ENCODE measurements around the gene KIF3C.

The KIF3C gene

GRCh38 chr2:25957743-25958142 lies 24.6 kb downstream of the KIF3C start:
- peaks cover 0 to 5% of the 10 kb centered on the region in 2 donors for H3K4me1 ChIP-seq (ENCODE audit: control insufficient read depth in 1 of 2, insufficient read depth in 2 of 2, low read length in 2 of 2)
- no peaks in the 10 kb centered on the region for H3K27me3 ChIP-seq (ENCODE audit: low read depth, low read length)
- no peak overlapping the region for H3K27ac ChIP-seq (ENCODE audit: low read length)
- no peak overlapping the region for H3K4me3 ChIP-seq (ENCODE audit: low read depth in 1 of 2, low read length in 2 of 2)
- no peaks in the 10 kb centered on the region for H3K9me3 ChIP-seq (ENCODE audit: control insufficient read depth in 1 of 2, low read length in 2 of 2)
- no peaks in the 10 kb centered on the region for H3K36me3 ChIP-seq (ENCODE audit: control insufficient read depth in 1 of 2, insufficient read depth in 2 of 2, low read length in 2 of 2)

GRCh38 chr2:25955869-25956535 lies 26.3 kb downstream of the KIF3C start:
- H3K9me3 ChIP-seq (ENCODE audit: control insufficient read depth in 1 of 2, low read length in 2 of 2) = no peaks in the 10 kb centered on the region
- H3K27ac ChIP-seq (ENCODE audit: low read length) = no peak overlapping the region
- no peaks in the 10 kb centered on the region for H3K4me1 ChIP-seq (ENCODE audit: control insufficient read depth in 1 of 2, insufficient read depth in 2 of 2, low read length in 2 of 2)
- H3K36me3 ChIP-seq (ENCODE audit: control insufficient read depth in 1 of 2, insufficient read depth in 2 of 2, low read length in 2 of 2) = no peaks in the 10 kb centered on the region
- H3K27me3 ChIP-seq (ENCODE audit: low read depth, low read length) = no peaks in the 10 kb centered on the region
- no peak overlapping the region for H3K4me3 ChIP-seq (ENCODE audit: low read depth in 1 of 2, low read length in 2 of 2)

- Histone ChIP-seq H3K36me3 (ENCODE audit: control insufficient read depth in 1 of 2, insufficient read depth in 2 of 2, low read length in 2 of 2) (no peaks in the 10 kb centered on the region), H3K4me1 (ENCODE audit: control insufficient read depth in 1 of 2, insufficient read depth in 2 of 2, low read length in 2 of 2) (no peaks in the 10 kb centered on the region), H3K4me3 (ENCODE audit: low read depth in 1 of 2, low read length in 2 of 2) (no peak overlapping the region), H3K9me3 (ENCODE audit: control insufficient read depth in 1 of 2, low read length in 2 of 2) (no peaks in the 10 kb centered on the region), H3K27me3 (ENCODE audit: low read depth, low read length) (no peaks in the 10 kb centered on the region), H3K27ac (ENCODE audit: low read length) (no peak overlapping the region)
These were observed 27.3 kb downstream of the KIF3C start for GRCh38 chr2:25955036-25955435.

GRCh38 chr2:25954199-25954752 lies 28.0 kb downstream of the KIF3C start:
- Histone ChIP-seq H3K4me1 (ENCODE audit: control insufficient read depth in 1 of 2, insufficient read depth in 2 of 2, low read length in 2 of 2) (no peaks in the 10 kb centered on the region), H3K36me3 (ENCODE audit: control insufficient read depth in 1 of 2, insufficient read depth in 2 of 2, low read length in 2 of 2) (no peaks in the 10 kb centered on the region), H3K27ac (ENCODE audit: low read length) (no peak overlapping the region), H3K4me3 (ENCODE audit: low read depth in 1 of 2, low read length in 2 of 2) (no peak overlapping the region), H3K27me3 (ENCODE audit: low read depth, low read length) (no peaks in the 10 kb centered on the region), H3K9me3 (ENCODE audit: control insufficient read depth in 1 of 2, low read length in 2 of 2) (no peaks in the 10 kb centered on the region)

GRCh38 chr2:25951071-25951547 lies 31.2 kb downstream of the KIF3C start:
- Histone ChIP-seq H3K36me3 (ENCODE audit: control insufficient read depth in 1 of 2, insufficient read depth in 2 of 2, low read length in 2 of 2) (no peaks in the 10 kb centered on the region), H3K27me3 (ENCODE audit: low read depth, low read length) (no peaks in the 10 kb centered on the region), H3K9me3 (ENCODE audit: control insufficient read depth in 1 of 2, low read length in 2 of 2) (no peaks in the 10 kb centered on the region), H3K27ac (ENCODE audit: low read length) (no peak overlapping the region), H3K4me1 (ENCODE audit: control insufficient read depth in 1 of 2, insufficient read depth in 2 of 2, low read length in 2 of 2) (no peaks in the 10 kb centered on the region), H3K4me3 (ENCODE audit: low read depth in 1 of 2, low read length in 2 of 2) (no peak overlapping the region)

GRCh38 chr2:25948437-25948836 lies 33.9 kb downstream of the KIF3C start:
- no peaks in the 10 kb centered on the region for H3K9me3 ChIP-seq (ENCODE audit: control insufficient read depth in 1 of 2, low read length in 2 of 2)
- no peaks in the 10 kb centered on the region for H3K4me1 ChIP-seq (ENCODE audit: control insufficient read depth in 1 of 2, insufficient read depth in 2 of 2, low read length in 2 of 2)
- no peak overlapping the region for H3K4me3 ChIP-seq (ENCODE audit: low read depth in 1 of 2, low read length in 2 of 2)
- H3K36me3 ChIP-seq (ENCODE audit: control insufficient read depth in 1 of 2, insufficient read depth in 2 of 2, low read length in 2 of 2) = no peaks in the 10 kb centered on the region
- no peak overlapping the region for H3K27ac ChIP-seq (ENCODE audit: low read length)
- no peaks in the 10 kb centered on the region for H3K27me3 ChIP-seq (ENCODE audit: low read depth, low read length)

GRCh38 chr2:25941042-25941441 lies 41.3 kb downstream of the KIF3C start:
- H3K36me3 ChIP-seq (ENCODE audit: control insufficient read depth in 1 of 2, insufficient read depth in 2 of 2, low read length in 2 of 2) = peaks cover 0 to 6% of the 10 kb centered on the region in 2 donors
- H3K4me1 ChIP-seq (ENCODE audit: control insufficient read depth in 1 of 2, insufficient read depth in 2 of 2, low read length in 2 of 2) = peaks cover 0 to 3% of the 10 kb centered on the region in 2 donors
- H3K4me3 ChIP-seq (ENCODE audit: low read depth in 1 of 2, low read length in 2 of 2) = no peak overlapping the region
- no peaks in the 10 kb centered on the region for H3K27me3 ChIP-seq (ENCODE audit: low read depth, low read length)
- no peak overlapping the region for H3K27ac ChIP-seq (ENCODE audit: low read length)
- H3K9me3 ChIP-seq (ENCODE audit: control insufficient read depth in 1 of 2, low read length in 2 of 2) = no peaks in the 10 kb centered on the region

GRCh38 chr2:25939257-25939668 lies 43.0 kb downstream of the KIF3C start:
- no peaks in the 10 kb centered on the region for H3K9me3 ChIP-seq (ENCODE audit: control insufficient read depth in 1 of 2, low read length in 2 of 2)
- peaks cover 0 to 3% of the 10 kb centered on the region in 2 donors for H3K4me1 ChIP-seq (ENCODE audit: control insufficient read depth in 1 of 2, insufficient read depth in 2 of 2, low read length in 2 of 2)
- H3K27me3 ChIP-seq (ENCODE audit: low read depth, low read length) = no peaks in the 10 kb centered on the region
- H3K36me3 ChIP-seq (ENCODE audit: control insufficient read depth in 1 of 2, insufficient read depth in 2 of 2, low read length in 2 of 2) = peaks cover 0 to 6% of the 10 kb centered on the region in 2 donors
- H3K27ac ChIP-seq (ENCODE audit: low read length) = peak overlapping the region; percentile 73
- H3K4me3 ChIP-seq (ENCODE audit: low read depth in 1 of 2, low read length in 2 of 2) = no peak overlapping the region

- no peaks in the 10 kb centered on the region for H3K27me3 ChIP-seq (ENCODE audit: low read depth, low read length)
- peaks cover 0 to 11% of the 10 kb centered on the region in 2 donors for H3K36me3 ChIP-seq (ENCODE audit: control insufficient read depth in 1 of 2, insufficient read depth in 2 of 2, low read length in 2 of 2)
- no peak overlapping the region for H3K27ac ChIP-seq (ENCODE audit: low read length)
- peaks cover 0 to 3% of the 10 kb centered on the region in 2 donors for H3K4me1 ChIP-seq (ENCODE audit: control insufficient read depth in 1 of 2, insufficient read depth in 2 of 2, low read length in 2 of 2)
- H3K4me3 ChIP-seq (ENCODE audit: low read depth in 1 of 2, low read length in 2 of 2) = no peak overlapping the region
- H3K9me3 ChIP-seq (ENCODE audit: control insufficient read depth in 1 of 2, low read length in 2 of 2) = no peaks in the 10 kb centered on the region
These were observed 44.0 kb downstream of the KIF3C start for GRCh38 chr2:25938345-25938744.

GRCh38 chr2:25936889-25937545 lies 45.3 kb downstream of the KIF3C start:
- no peak overlapping the region for H3K27ac ChIP-seq (ENCODE audit: low read length)
- H3K9me3 ChIP-seq (ENCODE audit: control insufficient read depth in 1 of 2, low read length in 2 of 2) = no peaks in the 10 kb centered on the region
- peaks cover 0 to 3% of the 10 kb centered on the region in 2 donors for H3K4me1 ChIP-seq (ENCODE audit: control insufficient read depth in 1 of 2, insufficient read depth in 2 of 2, low read length in 2 of 2)
- H3K27me3 ChIP-seq (ENCODE audit: low read depth, low read length) = no peaks in the 10 kb centered on the region
- H3K36me3 ChIP-seq (ENCODE audit: control insufficient read depth in 1 of 2, insufficient read depth in 2 of 2, low read length in 2 of 2) = peaks cover 0 to 11% of the 10 kb centered on the region in 2 donors
- no peak overlapping the region for H3K4me3 ChIP-seq (ENCODE audit: low read depth in 1 of 2, low read length in 2 of 2)

GRCh38 chr2:25933622-25934021 lies 48.7 kb downstream of the KIF3C start:
- no peaks in the 10 kb centered on the region for H3K27me3 ChIP-seq (ENCODE audit: low read depth, low read length)
- peaks cover 0 to 3% of the 10 kb centered on the region in 2 donors for H3K4me1 ChIP-seq (ENCODE audit: control insufficient read depth in 1 of 2, insufficient read depth in 2 of 2, low read length in 2 of 2)
- no peak overlapping the region for H3K27ac ChIP-seq (ENCODE audit: low read length)
- no peak overlapping the region for H3K4me3 ChIP-seq (ENCODE audit: low read depth in 1 of 2, low read length in 2 of 2)
- no peaks in the 10 kb centered on the region for H3K9me3 ChIP-seq (ENCODE audit: control insufficient read depth in 1 of 2, low read length in 2 of 2)
- H3K36me3 ChIP-seq (ENCODE audit: control insufficient read depth in 1 of 2, insufficient read depth in 2 of 2, low read length in 2 of 2) = peaks cover 0 to 12% of the 10 kb centered on the region in 2 donors

Data from muscle layer of duodenum (tissue), 2 donors.